GDM1 (cell line): Measurements from ENCODE around the gene PSMA6.

Experiments used
- DNase-seq: peaks from one replicate; lab custom pipeline; 2025; lab: John Stamatoyannopoulos, UW

PSMA6 gene

DNA sequence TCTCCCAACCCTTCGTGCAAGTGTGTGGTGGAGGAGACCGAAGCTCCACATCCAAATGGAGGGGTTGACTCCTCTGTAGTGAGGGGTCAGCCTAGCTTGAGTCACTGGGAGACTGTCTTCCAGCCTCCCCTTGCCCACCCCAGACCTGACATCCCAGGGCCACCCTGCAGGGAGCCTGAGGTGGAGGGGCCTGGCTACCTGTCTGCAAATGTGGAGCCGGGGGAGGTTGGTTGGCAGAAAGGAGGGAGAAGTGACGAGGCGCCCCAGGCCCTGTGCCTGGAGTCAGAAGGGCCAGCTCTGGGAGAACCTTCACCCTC lies 74.8 kb downstream of the PSMA6 start:
- no peak for DNase-seq
